Transverse colon (tissue), 4 donors: ENCODE results near the gene DNAI2. TPM values are rescaled to one million over a fixed set of nuclear protein-coding genes. Genes with fewer than 3 reads are reported as not detected.
A peak's percentile ranks its signal among the peaks of the same experiment; 100 is the strongest.

Experiments used
- DNase-seq: peaks from one replicate; pipeline ENCODE4 v3.0.0-alpha.2; 2019
- H3K27ac ChIP-seq, 4 donors: fragments of 200-600 bp; sonication (generic); 2 replicates each; pipeline ENCODE4 v1.5.1; 2016 to 2018; ENCODE audit warnings: inconsistent platforms in 4 of 4
- H3K27me3 ChIP-seq: fragments of 200-600 bp; sonication (generic); 2 replicates; pipeline ENCODE4 v1.5.1; 2017; ENCODE audit warnings: inconsistent platforms
- H3K36me3 ChIP-seq, 4 donors: fragments of 200-600 bp; sonication (generic); 2 replicates each; pipeline ENCODE4 v1.5.1; 2017 to 2019; ENCODE audit warnings: inconsistent platforms in 4 of 4
- H3K4me1 ChIP-seq, 4 donors: fragments of 200-600 bp; sonication (generic); 2 replicates each; pipeline ENCODE4 v1.5.1; 2017 to 2020; ENCODE audit warnings: inconsistent platforms in 4 of 4
- H3K4me3 ChIP-seq, 4 donors: fragments of 200-600 bp; sonication (generic); 1 replicate in 1 of 4; 2 replicates in 3 of 4; pipeline versions ENCODE4 v1.5.1 to v1.6.1; 2017 to 2019; ENCODE audit warnings: inconsistent platforms in 4 of 4
- H3K9me3 ChIP-seq, 2 donors: fragments of 200-600 bp; sonication (generic); 2 replicates each; pipeline ENCODE4 v1.5.1; 2017 to 2019; ENCODE audit warnings: inconsistent platforms in 2 of 2
- CTCF ChIP-seq, 5 experiments: fragments of 200-600 bp in 3 of 5; fragments of 450-650 bp in 2 of 5; sonication (generic) in 3 of 5; IDR thresholded peaks; 1 replicate in 2 of 5; 2 replicates in 3 of 5; pipeline ENCODE4 v1.5.1; 2016 to 2017; ENCODE audit warnings: antibody characterized with exemption in 5 of 5, inconsistent platforms in 3 of 5, mild to moderate bottlenecking in 2 of 5, moderate library complexity in 1 of 5
- EP300 ChIP-seq: sonication (generic); formaldehyde crosslinking; IDR thresholded peaks from one replicate; pipeline ENCODE4 v1.6.1; 2017; ENCODE audit warnings: antibody characterized with exemption, low read depth
- POLR2A ChIP-seq: fragments of 450-650 bp; IDR thresholded peaks from one replicate; pipeline ENCODE4 v1.6.1; 2016; ENCODE audit warnings: antibody characterized with exemption, mild to moderate bottlenecking, moderate library complexity
- POLR2AphosphoS5 ChIP-seq, 3 donors: sonication (generic); formaldehyde crosslinking; IDR thresholded peaks; one replicate each; pipeline ENCODE4 v1.6.1; 2016; ENCODE audit warnings: antibody characterized with exemption in 3 of 3
- WGBS, 2 donors: methylation state at CpG; one replicate each; pipeline ENCODE4 v1.1.5; 2018; ENCODE audit warnings: low coverage in 1 of 2; 5-methylcytosine and 5-hydroxymethylcytosine counted together
- in situ Hi-C, 4 donors: fragments of 200-750 bp; cut with MboI; loops; one replicate each; pipeline versions ENCODE4 v1.15.0 to v1.15.1; 2017; ENCODE audit warnings: low sequenced_read_pairs in 3 of 4, low pct_ligation_motif_present in 1 of 4, low pct_unique_long_range_greater_than_20kb in 1 of 4
- intact Hi-C: fragments of 100-400 bp; cut with DNase I; formaldehyde crosslinking; loops from one replicate; pipeline ENCODE4 v1.15.1; 2023; ENCODE audit warnings: low total_unique reads
- total RNA-seq, 4 donors: library from RNA; depleted of rRNA; stranded (reverse); fragments of >200 nt; gene quantifications; one replicate each; pipeline ENCODE4 v1.1.0, GENCODE V29; 2016

DNAI2 gene
- total RNA-seq, 4 donors from 2014 or later: not detected

GRCh38 chr17:74325743-74326379 lies 51.8 kb downstream of the DNAI2 start, which contains the start of gene KIF19:
KIF19 (plus strand) TSS chr17:74326226; CDS start chr17:74326350, 124 bp downstream.
- 12% methylated on average over 52 of the region's 73 CpGs; no CpG with 5 or more reads in 1 of the 2 donors for WGBS, 2 donors
- in situ Hi-C loops (no loop called here), intact Hi-C loops (no loop called here)
- Histone ChIP-seq H3K36me3 (no peaks in the 10 kb centered on the region), H3K4me1 (peaks cover 0 to 21% (median 13%) of the 10 kb centered on the region in 4 donors), H3K4me3 (peak within 1 kb of the TSS in 3 of 4 donors; percentile 17 to 44 (median 30)), H3K27me3 (peaks cover 38% of the 10 kb centered on the region), H3K27ac (peak within 1 kb of the TSS in 1 of 4 donors; percentile 17), H3K9me3 (no peaks in the 10 kb centered on the region)
- TF ChIP-seq POLR2AphosphoS5 (IDR thresholded peaks at IDR 0.05): peak in 1 of 3 donors; percentile 25
- TF ChIP-seq POLR2A: no peak
- peak; percentile 67 for DNase-seq

GRCh38 chr17:74326506-74326905 lies 52.5 kb downstream of the DNAI2 start:
- TF ChIP-seq EP300: no peak
- TF ChIP-seq POLR2AphosphoS5 (IDR thresholded peaks at IDR 0.05): no peak
- TF ChIP-seq POLR2A: no peak
- no peak for TF ChIP-seq CTCF (IDR thresholded peaks at IDR 0.05)
- H3K4me3 ChIP-seq: peak overlapping the region in 3 of 4 donors; percentile 17 to 44 (median 30)
- peaks cover 38% of the 10 kb centered on the region for H3K27me3 ChIP-seq
- H3K36me3 ChIP-seq: no peaks in the 10 kb centered on the region
- no peak overlapping the region for H3K27ac ChIP-seq
- H3K9me3 ChIP-seq: no peaks in the 10 kb centered on the region
- DNase-seq: no peak
- H3K4me1 ChIP-seq: peaks cover 0 to 21% (median 13%) of the 10 kb centered on the region in 4 donors
- intact Hi-C loops: no loop called here
- 23% methylated on average over 9 of the region's 10 CpGs; no CpG with 5 or more reads in 1 of the 2 donors for WGBS, 2 donors
- in situ Hi-C loops: no loop called here

GRCh38 chr17:74328487-74328886 lies 54.5 kb downstream of the DNAI2 start:
- Histone ChIP-seq H3K4me3 (no peak overlapping the region), H3K36me3 (no peaks in the 10 kb centered on the region), H3K4me1 (peaks cover 0 to 25% (median 13%) of the 10 kb centered on the region in 4 donors), H3K27ac (no peak overlapping the region), H3K27me3 (peaks cover 38% of the 10 kb centered on the region), H3K9me3 (no peaks in the 10 kb centered on the region)
- in situ Hi-C loops (no loop called here), intact Hi-C loops (no loop called here)
- no peak for DNase-seq
- 97% methylated on average over 3 of the region's 3 CpGs; no CpG with 5 or more reads in 1 of the 2 donors for whole genome bisulfite sequencing, 2 donors
- no peak for TF ChIP-seq POLR2A
- no peak for TF ChIP-seq POLR2AphosphoS5 (IDR thresholded peaks at IDR 0.05)
- no peak for TF ChIP-seq CTCF (IDR thresholded peaks at IDR 0.05)
- no peak for TF ChIP-seq EP300

- Histone ChIP-seq H3K36me3 (no peaks in the 10 kb centered on the region), H3K27ac (no peak overlapping the region), H3K9me3 (no peaks in the 10 kb centered on the region), H3K4me3 (no peak overlapping the region), H3K27me3 (peaks cover 38% of the 10 kb centered on the region), H3K4me1 (peaks cover 0 to 25% (median 13%) of the 10 kb centered on the region in 4 donors)
- intact Hi-C loops (no loop called here), in situ Hi-C loops (no loop called here)
- 52 to 60% methylated on average over 3 of the region's 3 CpGs for WGBS, 2 donors
- no peak for DNase-seq
- TF ChIP-seq POLR2A (no peak), CTCF (IDR thresholded peaks at IDR 0.05) (no peak), POLR2AphosphoS5 (IDR thresholded peaks at IDR 0.05) (no peak), EP300 (no peak)
Measured at GRCh38 chr17:74329378-74329777, 55.3 kb downstream of the DNAI2 start.
